HG03280 (cell line): ENCODE data around the gene ZFP64.
A peak's percentile ranks its signal among the peaks of the same experiment; 100 is the strongest.
"Not testable (repeated sequence)": the region's sequence is repeated elsewhere in the genome, so short reads cannot be mapped to it uniquely, and the experiment has no call there.

Experiments
- ATAC-seq: cut with Tn5 transposase; IDR thresholded peaks from one replicate; pipeline ENCODE4 v1.9.1; 2021; ENCODE audit warnings: mild to moderate bottlenecking, moderate library complexity; ENCODE audit not compliant: unreplicated experiment

The ZFP64 gene

GRCh38 chr20:52207020-52207810 is 15.6 kb upstream of the ZFP64 start:
- ATAC-seq: no peak

- ATAC-seq: no peak
These were observed 12.6 kb upstream of the ZFP64 start for GRCh38 chr20:52204136-52204535.

GRCh38 chr20:52201395-52201794 is 9.8 kb upstream of the ZFP64 start:
- no peak for ATAC-seq

GRCh38 chr20:52200870-52201269 is 9.3 kb upstream of the ZFP64 start:
- no peak for ATAC-seq

GRCh38 chr20:52196845-52197244 is 5.3 kb upstream of the ZFP64 start:
- no peak for ATAC-seq

- no peak for ATAC-seq
These were observed 2.4 kb upstream of the ZFP64 start for GRCh38 chr20:52193886-52194545.

- no peak for ATAC-seq
These were observed 1.6 kb upstream of the ZFP64 start for GRCh38 chr20:52193133-52193532.

- ATAC-seq: not testable (repeated sequence)
These were observed 1.1 kb upstream of the ZFP64 start for GRCh38 chr20:52192719-52193007.

GRCh38 chr20:52191916-52192718 is 538 bp upstream of the ZFP64 start:
- peak; percentile 44 for ATAC-seq

- peak; percentile 39 for ATAC-seq
These were observed 995 bp downstream of the ZFP64 start for GRCh38 chr20:52190437-52191131.

GRCh38 chr20:52181766-52182165 is 9.8 kb downstream of the ZFP64 start:
- no peak for ATAC-seq

GRCh38 chr20:52180180-52180840 is 11.3 kb downstream of the ZFP64 start:
- ATAC-seq: no peak

GRCh38 chr20:52179331-52180179 is 12.0 kb downstream of the ZFP64 start:
- ATAC-seq: peak; percentile 76

- ATAC-seq: no peak
These were observed 12.9 kb downstream of the ZFP64 start for GRCh38 chr20:52178691-52179090.

GRCh38 chr20:52175840-52176239 is 15.7 kb downstream of the ZFP64 start:
- no peak for ATAC-seq

- peak; percentile 90 for ATAC-seq
These were observed 19.1 kb downstream of the ZFP64 start for GRCh38 chr20:52172392-52173047.

- no peak for ATAC-seq
These were observed 20.6 kb downstream of the ZFP64 start for GRCh38 chr20:52171025-52171424.

GRCh38 chr20:52168116-52168515 is 23.5 kb downstream of the ZFP64 start:
- ATAC-seq: no peak

- ATAC-seq: no peak
These were observed 24.2 kb downstream of the ZFP64 start for GRCh38 chr20:52167232-52167840.
